ENCODE results near the gene GHRHR.

The GHRHR gene

GRCh38 chr7:31023877-31024276 is 60.1 kb downstream of the GHRHR start:
- TF ChIP-seq, protein P1, sequence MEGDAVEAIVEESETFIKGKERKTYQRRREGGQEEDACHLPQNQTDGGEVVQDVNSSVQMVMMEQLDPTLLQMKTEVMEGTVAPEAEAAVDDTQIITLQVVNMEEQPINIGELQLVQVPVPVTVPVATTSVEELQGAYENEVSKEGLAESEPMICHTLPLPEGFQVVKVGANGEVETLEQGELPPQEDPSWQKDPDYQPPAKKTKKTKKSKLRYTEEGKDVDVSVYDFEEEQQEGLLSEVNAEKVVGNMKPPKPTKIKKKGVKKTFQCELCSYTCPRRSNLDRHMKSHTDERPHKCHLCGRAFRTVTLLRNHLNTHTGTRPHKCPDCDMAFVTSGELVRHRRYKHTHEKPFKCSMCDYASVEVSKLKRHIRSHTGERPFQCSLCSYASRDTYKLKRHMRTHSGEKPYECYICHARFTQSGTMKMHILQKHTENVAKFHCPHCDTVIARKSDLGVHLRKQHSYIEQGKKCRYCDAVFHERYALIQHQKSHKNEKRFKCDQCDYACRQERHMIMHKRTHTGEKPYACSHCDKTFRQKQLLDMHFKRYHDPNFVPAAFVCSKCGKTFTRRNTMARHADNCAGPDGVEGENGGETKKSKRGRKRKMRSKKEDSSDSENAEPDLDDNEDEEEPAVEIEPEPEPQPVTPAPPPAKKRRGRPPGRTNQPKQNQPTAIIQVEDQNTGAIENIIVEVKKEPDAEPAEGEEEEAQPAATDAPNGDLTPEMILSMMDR (IDR thresholded peaks at IDR 0.05; ENCODE audit: low read depth, low read length) = no peak
- TF ChIP-seq POLR2A (IDR thresholded peaks at IDR 0.05; ENCODE audit: extremely low read depth, insufficient read length) = no peak
- TF ChIP-seq, protein P2, sequence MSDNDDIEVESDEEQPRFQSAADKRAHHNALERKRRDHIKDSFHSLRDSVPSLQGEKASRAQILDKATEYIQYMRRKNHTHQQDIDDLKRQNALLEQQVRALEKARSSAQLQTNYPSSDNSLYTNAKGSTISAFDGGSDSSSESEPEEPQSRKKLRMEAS (IDR thresholded peaks at IDR 0.05; ENCODE audit: low read depth, low read length) = no peak
- TF ChIP-seq MYC (IDR thresholded peaks at IDR 0.05; ENCODE audit: low read depth, low read length) = no peak
- DNase-seq (ENCODE audit: low read depth) = peak; percentile 65

DNA sequence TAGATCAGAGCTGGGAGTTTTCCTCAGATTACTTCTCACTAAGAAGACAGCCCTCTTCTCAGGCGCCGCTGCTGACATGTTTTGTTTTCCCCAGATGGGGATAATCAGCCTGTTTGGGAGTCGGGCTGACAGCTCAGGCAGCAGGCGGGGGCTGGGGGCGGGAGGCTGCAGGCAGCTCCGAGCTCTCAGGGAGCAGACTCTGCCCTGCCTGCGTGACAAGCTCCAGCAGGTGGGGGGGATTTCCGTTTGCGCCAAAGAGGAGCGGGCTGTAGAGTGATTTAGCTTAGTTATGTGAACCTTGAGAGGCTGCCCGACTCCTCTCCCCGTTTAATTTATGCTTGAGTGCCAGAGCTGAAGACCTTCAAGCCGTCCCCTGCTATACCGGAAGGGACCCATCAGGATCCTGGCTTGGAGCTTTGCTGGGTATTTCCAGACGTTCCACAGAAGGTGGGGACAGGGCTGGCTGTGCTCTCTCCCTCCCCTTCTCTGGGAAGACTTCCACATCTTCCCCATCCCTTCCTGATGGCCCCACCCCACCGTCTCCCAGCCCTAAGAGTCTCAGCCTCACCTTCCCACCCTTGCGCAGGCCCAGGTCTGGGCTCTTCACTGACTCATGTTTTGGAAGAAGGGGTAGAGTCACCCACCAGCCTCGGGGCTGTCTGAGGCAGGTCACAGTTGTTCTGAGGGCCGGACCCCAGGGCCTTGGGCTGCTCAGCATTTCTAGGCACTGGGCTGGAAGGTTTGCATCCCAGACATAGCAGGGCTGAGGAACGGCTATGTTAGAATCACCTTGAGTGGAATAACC is 63.6 kb downstream of the GHRHR start:
- TF ChIP-seq MYC (IDR thresholded peaks at IDR 0.05; ENCODE audit: low read depth, low read length) = no peak
- TF ChIP-seq POLR2A (IDR thresholded peaks at IDR 0.05; ENCODE audit: extremely low read depth, insufficient read length) = no peak
- TF ChIP-seq, protein P1 (IDR thresholded peaks at IDR 0.05; ENCODE audit: low read depth, low read length) = no peak
- TF ChIP-seq, protein P2 (IDR thresholded peaks at IDR 0.05; ENCODE audit: low read depth, low read length) = no peak
- DNase-seq (ENCODE audit: low read depth) = no peak
- no peak overlapping the region for H3K4me3 ChIP-seq (ENCODE audit: low read depth, low read length)

More at GRCh38 chr7:31023877-31024276, 60.1 kb downstream of the GHRHR start:
- H3K4me3 ChIP-seq (ENCODE audit: low read depth, low read length) = no peak overlapping the region

- DNase-seq (ENCODE audit: low read depth) = no peak
- TF ChIP-seq, protein P1 (IDR thresholded peaks at IDR 0.05; ENCODE audit: low read depth, low read length) = no peak
- TF ChIP-seq POLR2A (IDR thresholded peaks at IDR 0.05; ENCODE audit: extremely low read depth, insufficient read length) (no peak), MYC (IDR thresholded peaks at IDR 0.05; ENCODE audit: low read depth, low read length) (no peak)
- TF ChIP-seq, protein P2 (IDR thresholded peaks at IDR 0.05; ENCODE audit: low read depth, low read length) = no peak
- no peak overlapping the region for H3K4me3 ChIP-seq (ENCODE audit: low read depth, low read length)
These were observed 64.3 kb downstream of the GHRHR start for GRCh38 chr7:31028006-31028405.

GRCh38 chr7:31028417-31028992 is 64.8 kb downstream of the GHRHR start:
- no peak for DNase-seq (ENCODE audit: low read depth)
- TF ChIP-seq POLR2A (IDR thresholded peaks at IDR 0.05; ENCODE audit: extremely low read depth, insufficient read length) (no peak), MYC (IDR thresholded peaks at IDR 0.05; ENCODE audit: low read depth, low read length) (no peak)
- TF ChIP-seq, protein P2 (IDR thresholded peaks at IDR 0.05; ENCODE audit: low read depth, low read length) = no peak
- TF ChIP-seq, protein P1 (IDR thresholded peaks at IDR 0.05; ENCODE audit: low read depth, low read length) = no peak
- H3K4me3 ChIP-seq (ENCODE audit: low read depth, low read length) = no peak overlapping the region

Data from NB4 (cell line).